ENCODE measurements around the gene IPCEF1.

The IPCEF1 gene

GRCh38 chr6:154267508-154268106 lies 89.0 kb downstream of the IPCEF1 start:
- no peak for DNase-seq (ENCODE audit: low read depth, low spot score)
- H3K4me3 ChIP-seq (ENCODE audit: low read depth, low read length), result no peak overlapping the region
- no peak for TF ChIP-seq CTCF (IDR thresholded peaks at IDR 0.05; ENCODE audit: low read depth, low read length)
- in situ Hi-C loops (cut with HindIII; ENCODE audit: low sequenced_read_pairs), result no loop called here

- TF ChIP-seq CTCF (IDR thresholded peaks at IDR 0.05; ENCODE audit: low read depth, low read length), result no peak
- no peak overlapping the region for H3K4me3 ChIP-seq (ENCODE audit: low read depth, low read length)
- no peak for DNase-seq (ENCODE audit: low read depth, low spot score)
These were observed 90.0 kb downstream of the IPCEF1 start for GRCh38 chr6:154266560-154267099.

GRCh38 chr6:154261688-154262397 lies 94.8 kb downstream of the IPCEF1 start:
- no peak for TF ChIP-seq CTCF (IDR thresholded peaks at IDR 0.05; ENCODE audit: low read depth, low read length)
- no peak for DNase-seq (ENCODE audit: low read depth, low spot score)
- in situ Hi-C loops (cut with HindIII; ENCODE audit: low sequenced_read_pairs), result no loop called here
- no peak overlapping the region for H3K4me3 ChIP-seq (ENCODE audit: low read depth, low read length)

More at GRCh38 chr6:154266560-154267099, 90.0 kb downstream of the IPCEF1 start:
- in situ Hi-C loops (cut with HindIII; ENCODE audit: low sequenced_read_pairs), result no loop called here

- TF ChIP-seq CTCF (IDR thresholded peaks at IDR 0.05; ENCODE audit: low read depth, low read length), result no peak
- no peak for DNase-seq (ENCODE audit: low read depth, low spot score)
- no peak overlapping the region for H3K4me3 ChIP-seq (ENCODE audit: low read depth, low read length)
- in situ Hi-C loops (cut with HindIII; ENCODE audit: low sequenced_read_pairs), result no loop called here
These were observed 98.4 kb downstream of the IPCEF1 start for GRCh38 chr6:154258064-154258757.

GRCh38 chr6:154257067-154257466 lies 99.5 kb downstream of the IPCEF1 start:
- in situ Hi-C loops (cut with HindIII; ENCODE audit: low sequenced_read_pairs), result no loop called here
- no peak for TF ChIP-seq CTCF (IDR thresholded peaks at IDR 0.05; ENCODE audit: low read depth, low read length)
- DNase-seq (ENCODE audit: low read depth, low spot score), result no peak
- no peak overlapping the region for H3K4me3 ChIP-seq (ENCODE audit: low read depth, low read length)

GRCh38 chr6:154252678-154253077 lies 103.9 kb downstream of the IPCEF1 start:
- H3K4me3 ChIP-seq (ENCODE audit: low read depth, low read length), result no peak overlapping the region
- in situ Hi-C loops (cut with HindIII; ENCODE audit: low sequenced_read_pairs), result no loop called here
- TF ChIP-seq CTCF (IDR thresholded peaks at IDR 0.05; ENCODE audit: low read depth, low read length), result no peak
- DNase-seq (ENCODE audit: low read depth, low spot score), result no peak
